Anterior cingulate cortex (tissue), 58 donors: ENCODE data around the gene CELA3B.
A peak's percentile ranks its signal among the peaks of the same experiment; 100 is the strongest.
"Not testable (repeated sequence)": the region's sequence is repeated elsewhere in the genome, so short reads cannot be mapped to it uniquely, and the experiment has no call there.

ENCODE experiments used
- DNase-seq, 58 donors: peaks; one replicate each; lab custom pipeline; 2025; lab: John Stamatoyannopoulos, UW

The CELA3B gene

GRCh38 chr1:22005261-22006149 lies 28.7 kb downstream of the CELA3B start:
- DNase-seq = peak in 3 of 58 donors; percentile 4 to 27 (median 8)

GRCh38 chr1:22006736-22007135 lies 29.9 kb downstream of the CELA3B start:
- not testable (repeated sequence) for DNase-seq

GRCh38 chr1:22007262-22007661 lies 30.4 kb downstream of the CELA3B start:
- not testable (repeated sequence) for DNase-seq

- not testable (repeated sequence) for DNase-seq
Measured at GRCh38 chr1:22009566-22009965, 32.7 kb downstream of the CELA3B start.

- not testable (repeated sequence) for DNase-seq
Measured at GRCh38 chr1:22012752-22013151, 35.9 kb downstream of the CELA3B start.

- not testable (repeated sequence) for DNase-seq
Measured at GRCh38 chr1:22014575-22015206, 37.9 kb downstream of the CELA3B start.

GRCh38 chr1:22018583-22019559 lies 42.0 kb downstream of the CELA3B start:
- peak in 2 of 58 donors; percentile 5 to 10 for DNase-seq

GRCh38 chr1:22021061-22021460 lies 44.2 kb downstream of the CELA3B start:
- DNase-seq = no peak

- peak in 39 of 58 donors; percentile 29 to 84 (median 68) for DNase-seq
Measured at GRCh38 chr1:22024485-22025367, 47.9 kb downstream of the CELA3B start.

GRCh38 chr1:22025368-22026155 lies 48.7 kb downstream of the CELA3B start:
- peak; percentile 36 to 94 (median 80) for DNase-seq

GRCh38 chr1:22026924-22027289 lies 50.1 kb downstream of the CELA3B start:
- DNase-seq = no peak

GRCh38 chr1:22030057-22030456 lies 53.2 kb downstream of the CELA3B start:
- no peak for DNase-seq

GRCh38 chr1:22030473-22030872 lies 53.7 kb downstream of the CELA3B start:
- no peak for DNase-seq

- no peak for DNase-seq
Measured at GRCh38 chr1:22031214-22031962, 54.6 kb downstream of the CELA3B start.

- not testable (repeated sequence) for DNase-seq
Measured at GRCh38 chr1:22034834-22035233, 58.0 kb downstream of the CELA3B start.

GRCh38 chr1:22037520-22037919 lies 60.7 kb downstream of the CELA3B start:
- no peak for DNase-seq

- peak in 27 of 58 donors; percentile 10 to 73 (median 26) for DNase-seq
Measured at GRCh38 chr1:22038036-22038435, 61.2 kb downstream of the CELA3B start.
